DMS114 treated with DMSO at 0.1 percent for 48 hours (cell line): ENCODE results near the gene GCLC.
"Not testable (repeated sequence)": the region's sequence is repeated elsewhere in the genome, so short reads cannot be mapped to it uniquely, and the experiment has no call there.

ENCODE experiments used
- DNase-seq: peaks from one replicate; lab custom pipeline; 2025; ENCODE audit not compliant: unreplicated experiment; lab: John Stamatoyannopoulos, UW

The GCLC gene

DNA sequence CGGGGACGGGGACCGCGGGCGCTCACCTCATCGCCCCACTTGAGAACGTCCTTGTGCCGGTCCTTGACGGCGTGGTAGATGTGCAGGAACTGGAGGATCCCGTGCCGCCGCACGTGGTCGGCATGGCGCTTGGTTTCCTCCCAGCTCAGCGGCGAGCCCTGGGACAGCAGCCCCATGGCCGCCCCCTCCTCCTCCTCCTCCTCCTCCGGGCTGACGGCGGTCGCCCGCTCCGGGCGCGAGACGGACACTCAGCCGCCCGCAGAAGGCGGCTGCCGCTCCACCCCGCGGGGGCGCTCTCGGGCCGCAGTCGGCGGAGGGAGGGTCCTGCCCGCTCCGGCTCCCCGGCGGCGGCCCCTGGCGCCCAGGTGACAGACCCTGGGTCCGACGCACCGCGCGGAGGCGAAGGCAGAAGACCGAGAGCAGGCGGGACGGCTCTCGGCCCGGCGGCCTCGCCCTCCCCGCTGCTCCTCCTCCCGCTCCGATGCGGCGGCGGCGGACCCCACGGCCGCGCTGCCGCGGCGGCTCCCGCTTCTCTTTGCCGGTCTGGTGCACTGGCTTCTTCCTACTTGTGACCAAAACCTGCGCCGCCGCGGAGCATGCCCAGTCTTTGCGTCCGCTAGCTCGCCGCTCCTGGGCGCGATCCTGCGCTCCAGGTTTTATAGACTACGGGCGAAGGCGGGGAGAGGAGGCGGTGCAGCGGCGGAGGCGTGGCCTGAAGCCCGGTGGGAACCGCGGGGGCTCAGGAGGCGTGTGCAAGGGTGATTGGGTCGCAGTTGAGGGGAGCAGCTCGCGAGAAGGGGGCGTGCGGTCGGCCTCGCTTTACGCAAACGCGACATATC lies at the start of gene GCLC:
Gene GCLC, minus strand, starts transcription at position 632 of the 839 bp plus-strand sequence. Its CDS starts 456 bp downstream, at position 176.
- DNase-seq: peak; percentile 95

DNA sequence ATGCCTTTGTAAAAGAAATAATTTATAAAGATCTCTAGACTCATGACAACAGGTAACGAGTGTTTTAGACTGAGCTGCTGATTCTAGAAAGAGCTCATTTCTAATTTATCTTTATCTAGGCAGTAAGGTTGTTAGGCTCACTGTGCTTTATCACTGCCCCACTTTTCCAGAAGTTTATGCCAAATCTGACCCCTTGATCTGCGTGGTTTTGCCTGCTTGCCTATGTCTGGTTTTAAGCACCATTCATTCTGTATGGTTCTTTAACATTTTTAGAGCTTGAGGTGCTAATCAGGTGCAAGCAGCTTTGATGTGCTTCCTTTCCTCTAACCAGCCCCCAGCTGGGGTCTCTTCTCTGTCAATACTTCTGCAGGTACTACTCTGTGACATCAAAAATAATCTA lies 49.7 kb upstream of the GCLC start:
- DNase-seq: no peak

DNA sequence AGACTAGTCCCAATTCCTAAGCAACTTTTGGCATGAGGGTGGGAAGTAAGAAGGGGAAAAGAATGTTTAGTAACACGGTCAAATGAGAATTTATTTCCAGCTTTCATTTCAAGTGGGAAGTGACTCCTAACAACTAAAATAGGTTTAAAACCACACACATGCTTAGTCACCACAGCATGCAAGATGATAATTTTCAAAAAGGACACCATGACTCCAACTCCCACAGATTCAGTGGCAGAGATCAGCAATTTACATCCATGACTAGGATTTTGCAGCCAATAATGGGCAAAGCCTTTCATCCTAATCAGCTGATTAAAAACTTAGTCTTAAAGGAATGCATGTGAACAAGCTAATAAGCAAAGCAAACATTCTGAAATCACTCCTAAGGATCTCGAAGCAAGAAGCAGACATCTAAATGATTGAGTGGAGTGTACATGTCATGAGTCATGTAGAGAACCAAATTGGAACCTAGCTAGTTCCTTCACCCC lies 48.1 kb upstream of the GCLC start:
- DNase-seq: no peak

DNA sequence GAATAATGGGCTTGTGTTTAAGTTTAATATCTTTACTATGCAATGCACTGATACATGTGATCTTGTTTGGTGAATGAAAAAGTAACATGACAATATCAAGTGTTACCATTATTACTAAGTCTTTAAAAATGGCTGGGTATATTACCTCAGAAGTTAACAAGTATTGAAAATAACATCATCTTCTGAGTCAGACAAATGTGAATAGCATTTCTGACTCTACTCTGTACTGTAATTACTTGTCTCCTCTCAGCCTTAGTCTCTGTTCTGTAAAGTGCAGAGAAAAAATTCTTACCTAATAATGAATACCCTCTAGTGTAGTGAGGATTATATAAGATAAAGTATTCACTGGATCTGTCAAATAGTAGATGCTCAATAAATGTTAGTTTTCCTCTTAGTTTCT lies 47.0 kb upstream of the GCLC start:
- DNase-seq: no peak

DNA sequence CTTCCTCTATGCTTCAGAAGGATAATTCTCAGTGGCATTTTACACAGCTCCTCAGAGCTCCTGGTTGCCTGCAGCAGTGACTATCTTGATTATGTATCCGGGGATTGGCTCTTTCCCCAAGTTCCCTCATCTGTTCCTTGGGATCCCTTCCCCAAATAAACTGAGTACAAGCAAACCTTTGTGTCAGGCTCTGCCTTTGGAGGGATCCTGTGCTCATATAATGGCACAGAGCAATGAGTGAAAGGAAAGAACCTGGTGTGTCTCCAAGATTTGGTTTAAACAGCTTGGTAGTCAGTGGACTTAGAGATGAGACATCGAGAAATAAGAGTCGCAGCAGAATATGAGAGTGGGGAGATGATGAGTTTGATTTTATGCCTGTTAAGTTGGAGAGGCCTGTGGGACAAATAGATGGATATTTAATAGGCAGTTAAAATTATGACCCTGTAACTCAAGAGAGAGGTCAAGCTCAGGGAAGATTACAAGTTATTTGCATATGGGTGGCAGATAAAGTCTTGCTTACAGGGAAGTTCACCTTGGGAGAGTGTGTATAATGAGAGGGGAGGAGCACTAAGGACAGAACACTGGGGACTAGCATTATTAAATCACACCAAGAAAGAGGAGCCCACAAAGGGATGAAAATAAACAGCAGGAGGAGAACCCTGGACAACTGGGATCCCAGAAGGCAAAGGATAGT lies 44.1 kb upstream of the GCLC start:
- DNase-seq: no peak

DNA sequence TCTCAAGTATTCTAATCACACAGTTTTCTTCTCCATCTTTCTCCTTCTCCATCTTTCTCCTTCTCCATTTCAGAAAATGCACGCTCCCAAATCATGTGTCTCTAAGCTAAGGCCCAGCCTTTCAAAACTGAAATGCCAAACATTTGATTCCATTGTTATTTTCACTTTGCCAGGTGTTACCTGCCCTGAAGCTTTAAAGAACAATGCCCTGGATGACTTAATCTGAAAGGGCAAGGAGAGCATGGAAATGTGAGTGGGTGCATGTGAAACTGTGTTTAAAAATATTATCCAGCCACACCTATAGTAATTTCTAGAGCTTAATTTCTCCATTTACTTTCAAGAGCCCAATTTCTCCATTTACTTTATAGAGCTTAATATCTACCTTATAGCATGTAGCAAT lies 42.4 kb upstream of the GCLC start:
- DNase-seq: no peak

DNA sequence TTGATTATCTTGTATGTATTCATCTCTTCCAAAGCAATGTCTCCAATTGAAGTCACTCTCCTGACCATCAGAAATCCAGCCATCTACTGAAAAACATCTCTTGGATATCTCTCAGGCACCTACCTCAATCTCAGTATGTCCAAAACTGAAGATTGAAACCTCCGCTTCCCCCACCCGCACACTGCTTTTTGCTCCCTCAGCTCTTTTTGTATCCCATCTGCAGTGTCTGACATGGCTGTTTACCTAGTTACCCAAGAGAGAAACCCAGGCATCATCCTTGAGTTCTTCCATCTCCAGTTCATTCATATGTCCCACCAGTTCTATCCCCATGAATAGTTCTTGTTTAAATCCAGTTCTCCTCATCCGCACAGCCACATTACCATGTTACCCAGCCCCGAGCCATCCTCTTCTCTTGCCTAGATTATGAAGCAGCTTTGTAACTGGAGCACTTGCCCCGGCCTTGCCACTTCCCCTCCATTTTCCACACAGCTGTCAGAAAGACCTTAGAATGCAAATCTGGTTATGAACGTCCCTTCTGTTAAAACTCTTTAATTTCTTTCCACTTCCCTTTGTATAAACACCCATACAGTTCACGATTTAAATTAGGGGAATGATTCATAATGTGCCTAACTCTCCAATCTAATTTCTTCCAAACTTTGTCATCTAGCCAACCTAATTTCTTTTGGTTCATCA lies 40.5 kb upstream of the GCLC start:
- DNase-seq: no peak

DNA sequence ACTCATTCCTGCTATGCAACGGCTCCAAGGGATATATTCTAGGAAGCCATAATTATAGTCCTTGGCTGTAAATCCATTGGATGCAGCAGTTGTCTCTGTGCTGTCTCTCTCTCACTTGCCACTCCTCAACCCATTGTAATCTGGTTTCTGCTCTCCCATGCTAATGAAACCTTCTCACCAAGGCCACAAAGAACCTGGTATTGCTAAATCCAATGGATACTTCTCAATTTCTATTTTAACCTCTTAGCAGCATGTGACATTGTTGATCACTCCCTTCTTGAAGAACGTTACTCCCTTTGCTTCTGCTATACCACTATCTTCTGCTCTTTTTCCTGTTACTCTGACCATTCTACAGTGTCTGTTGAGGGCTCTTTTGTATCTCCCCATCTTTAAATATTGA lies 39.8 kb upstream of the GCLC start:
- no peak for DNase-seq

DNA sequence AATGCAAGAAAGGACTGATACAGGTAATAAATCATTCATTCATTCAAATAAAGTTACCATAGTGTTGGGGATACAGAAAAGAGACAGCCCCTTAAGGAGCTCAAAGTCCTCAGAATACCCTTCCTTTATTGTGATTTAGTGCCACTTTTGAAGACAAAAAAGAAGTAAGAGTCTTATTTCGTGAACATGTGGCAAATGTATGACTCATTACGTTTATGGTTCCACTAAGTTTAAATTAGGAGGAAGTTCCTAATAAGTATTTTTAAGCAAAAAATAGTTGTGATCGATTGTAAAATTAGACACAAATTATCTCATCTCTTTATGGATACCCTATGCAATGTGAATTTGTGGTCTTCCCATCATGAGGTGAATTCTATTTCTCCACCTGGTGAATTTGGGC lies 38.5 kb upstream of the GCLC start:
- no peak for DNase-seq

DNA sequence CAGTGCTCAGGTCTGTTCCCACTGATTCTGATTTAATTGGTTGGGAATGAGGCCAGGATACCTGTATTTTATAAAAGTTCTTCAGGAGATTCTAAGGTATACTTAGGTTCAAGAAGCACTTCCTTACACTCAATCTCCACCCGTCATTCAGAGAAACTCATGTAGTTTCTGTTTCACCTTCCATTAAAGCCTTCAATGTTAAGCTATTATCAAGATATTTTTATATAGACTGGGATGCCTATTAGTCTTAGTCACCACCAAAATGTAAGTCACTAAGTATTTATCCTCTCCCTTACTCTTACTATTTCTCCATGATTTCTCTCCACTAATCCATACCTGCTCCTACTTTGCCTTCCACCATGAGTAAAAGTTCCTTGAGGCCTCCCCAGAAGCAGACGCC lies 38.1 kb upstream of the GCLC start:
- no peak for DNase-seq

DNA sequence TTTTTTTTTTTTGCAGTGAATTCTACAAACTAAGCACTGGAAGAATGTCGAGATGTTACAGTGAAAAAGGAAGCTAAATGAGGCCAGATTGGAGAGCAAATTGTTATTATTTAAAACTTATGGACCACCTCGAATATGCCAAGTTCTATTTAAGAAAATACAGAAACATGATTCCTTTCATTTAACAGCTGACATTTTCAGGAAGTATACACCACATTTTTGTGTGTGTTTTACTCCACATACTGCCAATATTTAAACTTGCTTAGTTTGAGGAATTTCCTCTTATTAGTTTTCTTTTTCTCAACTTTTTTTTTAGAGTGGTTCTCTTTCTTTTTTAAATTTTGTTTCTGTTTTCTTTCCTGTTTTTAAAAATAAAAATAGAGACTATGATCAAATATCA lies 37.0 kb upstream of the GCLC start:
- DNase-seq: no peak

DNA sequence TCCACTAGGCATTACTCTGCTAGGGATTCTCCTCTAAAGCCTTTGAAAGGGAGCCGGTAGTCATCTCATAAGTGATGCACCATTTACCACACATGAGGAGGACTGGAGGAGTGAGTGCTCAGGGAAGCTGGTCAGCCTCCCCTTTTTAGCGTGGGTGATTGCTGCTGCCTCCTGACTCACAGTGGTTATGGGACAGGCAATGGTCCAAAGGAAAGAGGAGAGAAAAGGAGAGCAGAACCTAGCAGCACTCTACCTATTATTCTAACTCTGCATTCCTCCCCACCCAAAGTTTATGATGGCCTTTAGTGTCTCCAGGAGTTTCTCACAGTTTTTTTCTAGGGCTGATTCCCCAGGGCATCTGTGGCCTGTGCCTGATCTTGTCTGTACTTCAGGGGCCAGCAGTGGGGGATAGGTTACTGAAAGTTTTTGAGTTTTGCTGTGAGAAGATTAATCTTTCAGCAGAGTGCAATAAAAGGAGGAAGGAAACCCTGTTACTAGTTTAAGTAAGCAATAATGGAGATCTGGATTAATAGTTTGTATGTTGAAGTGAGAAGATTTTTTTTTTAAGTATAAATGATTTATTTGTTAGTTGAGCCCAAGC lies 36.4 kb upstream of the GCLC start:
- DNase-seq: no peak

DNA sequence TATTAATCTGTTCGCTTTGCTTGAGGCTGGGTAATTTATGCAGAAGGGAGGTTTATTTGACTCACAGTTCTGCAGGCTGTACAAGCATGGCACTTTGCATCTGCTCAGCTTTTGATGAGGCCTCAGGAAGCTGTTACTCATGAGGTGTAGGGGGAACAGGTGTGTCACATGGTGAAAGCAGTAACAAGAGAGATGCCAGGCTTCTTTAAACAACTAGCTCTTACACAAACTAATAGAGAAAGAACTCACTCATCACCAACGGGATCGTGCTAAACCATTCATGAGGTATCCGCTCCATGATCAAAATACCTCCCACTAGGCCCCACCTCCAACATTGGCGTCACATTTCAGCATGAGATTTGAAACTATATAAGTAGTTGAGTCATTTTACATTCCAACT lies 34.4 kb upstream of the GCLC start:
- DNase-seq: no peak

DNA sequence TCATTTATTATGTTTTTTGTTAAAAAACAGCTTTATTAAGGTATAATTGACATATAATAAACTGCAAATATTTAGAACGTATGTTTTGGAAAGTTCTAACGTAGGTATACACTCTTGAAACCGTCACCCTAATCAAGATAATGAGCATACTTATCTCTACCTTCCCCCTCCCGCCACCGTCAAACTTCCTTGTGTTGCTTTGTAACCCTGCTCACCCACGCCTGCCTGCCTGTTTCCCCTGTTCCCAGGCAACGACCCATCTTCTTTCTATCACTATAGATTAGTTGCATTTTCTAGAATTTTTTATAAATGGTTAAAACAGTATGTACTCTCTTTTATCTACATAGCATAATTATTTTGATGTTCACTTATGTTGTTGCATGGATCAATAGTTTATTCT lies 33.5 kb upstream of the GCLC start:
- no peak for DNase-seq

DNA sequence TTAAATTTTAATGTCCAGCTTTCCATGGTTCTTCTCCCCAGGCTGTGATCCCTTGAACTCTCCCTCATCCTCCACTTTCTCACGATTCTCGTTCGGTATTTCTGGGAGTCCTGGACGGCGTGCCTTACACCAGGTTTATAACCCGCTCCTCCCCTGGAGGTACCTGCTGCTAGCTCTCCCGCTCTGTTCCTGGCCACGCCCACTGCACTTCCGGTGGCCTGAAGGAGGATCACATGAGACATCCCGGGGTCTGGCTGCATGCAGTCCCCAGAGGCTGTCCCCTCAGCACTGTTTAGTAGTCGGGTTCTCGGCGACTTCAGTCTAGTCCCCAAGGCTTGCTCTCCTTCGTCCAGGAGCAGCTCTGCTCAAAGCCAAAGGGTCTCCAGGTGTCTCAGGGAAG lies 28.4 kb upstream of the GCLC start:
- DNase-seq: no peak

DNA sequence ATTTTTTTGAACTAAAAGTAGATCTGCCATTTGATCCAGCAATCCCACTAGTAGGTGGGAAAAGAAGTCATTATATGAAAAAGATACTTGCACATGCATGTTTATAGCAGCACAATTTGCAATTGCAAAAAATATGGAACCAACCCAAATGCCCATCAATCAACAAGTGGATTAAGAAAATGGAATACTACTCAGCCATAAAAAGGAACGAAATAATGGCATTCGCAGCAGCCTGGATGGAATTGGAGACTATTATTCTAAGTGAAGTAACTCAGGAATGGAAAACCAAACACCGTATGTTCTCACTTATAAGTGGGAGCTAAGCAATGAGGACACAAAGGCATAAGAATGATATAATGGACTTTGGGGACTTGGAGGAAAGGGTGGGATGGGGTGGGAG lies 27.5 kb upstream of the GCLC start:
- DNase-seq: not testable (repeated sequence)

DNA sequence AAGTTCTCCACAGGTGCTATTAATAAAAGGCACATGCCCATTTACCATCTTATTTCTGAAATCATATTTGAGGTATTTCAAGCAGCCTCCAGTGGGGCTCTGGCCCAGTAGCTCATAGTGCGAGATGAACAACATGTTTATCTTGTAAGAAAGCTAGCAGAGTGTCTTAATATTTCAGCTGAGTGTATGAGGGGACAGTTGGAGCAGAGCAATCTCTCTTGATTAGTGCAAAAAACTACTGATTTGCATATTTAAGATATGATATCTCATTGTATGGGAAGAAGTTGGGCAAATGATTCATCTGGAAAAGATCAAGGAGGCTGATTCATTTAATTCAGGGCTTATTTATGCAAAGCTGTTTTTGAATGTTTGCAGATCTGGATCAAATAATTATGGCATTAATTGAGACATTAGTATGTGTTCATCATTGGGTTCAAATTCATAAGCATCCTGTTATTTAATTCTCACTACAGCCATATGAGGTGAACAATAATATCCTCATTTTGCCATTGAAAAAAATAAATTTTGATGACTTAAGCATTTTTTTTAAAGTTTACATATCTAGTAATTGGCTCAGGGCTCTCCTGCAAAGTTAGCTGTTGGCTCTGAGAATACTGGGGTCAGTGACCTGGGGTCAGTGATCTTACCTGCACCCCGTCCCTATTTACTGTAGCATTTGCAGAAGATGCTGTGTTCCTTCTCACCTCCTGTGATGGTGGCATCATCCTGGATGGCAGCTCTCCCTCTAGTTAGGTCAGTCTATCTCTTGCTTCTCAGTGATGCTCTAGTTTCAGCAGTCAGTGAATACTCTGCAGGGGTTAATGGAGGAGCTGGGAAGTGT lies 24.1 kb upstream of the GCLC start:
- DNase-seq: no peak

DNA sequence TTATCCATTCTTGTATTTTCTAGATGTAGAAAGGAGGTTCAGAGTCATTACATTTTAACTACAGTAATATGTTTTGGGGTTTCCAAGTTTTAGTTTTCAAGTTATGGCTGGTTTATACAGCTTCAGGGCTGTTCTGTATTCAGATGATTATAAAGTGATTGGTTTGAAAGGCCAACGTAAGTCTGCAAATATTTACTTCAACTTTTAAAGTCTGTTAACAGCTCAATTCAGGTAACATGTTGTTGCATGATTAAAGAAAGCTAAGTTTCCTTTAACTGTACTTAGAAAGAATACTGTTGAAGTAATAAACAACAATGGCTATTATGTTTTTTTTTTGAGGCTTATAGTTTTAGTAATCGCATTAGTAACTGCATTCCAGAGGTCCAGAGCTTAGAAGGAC lies 22.8 kb upstream of the GCLC start:
- DNase-seq: no peak

DNA sequence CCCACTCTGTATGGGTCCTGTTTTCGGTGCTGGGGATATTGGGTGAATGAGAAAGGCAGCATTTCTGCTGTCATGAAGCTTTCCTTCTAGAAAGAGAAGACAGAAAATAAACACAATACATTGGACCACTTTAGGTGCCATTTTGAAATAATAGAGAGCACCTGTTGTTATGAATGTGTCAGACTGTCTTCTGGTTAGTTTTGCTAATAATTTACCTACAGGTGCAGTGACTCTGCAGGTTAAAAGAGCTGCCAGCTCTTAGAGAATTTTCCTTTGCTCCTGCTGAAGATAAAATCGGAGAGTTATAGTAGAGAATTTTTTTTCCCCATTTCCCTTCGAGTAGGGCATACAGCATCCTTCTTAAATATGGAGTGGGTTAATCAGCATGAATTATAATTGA lies 21.9 kb upstream of the GCLC start:
- no peak for DNase-seq

DNA sequence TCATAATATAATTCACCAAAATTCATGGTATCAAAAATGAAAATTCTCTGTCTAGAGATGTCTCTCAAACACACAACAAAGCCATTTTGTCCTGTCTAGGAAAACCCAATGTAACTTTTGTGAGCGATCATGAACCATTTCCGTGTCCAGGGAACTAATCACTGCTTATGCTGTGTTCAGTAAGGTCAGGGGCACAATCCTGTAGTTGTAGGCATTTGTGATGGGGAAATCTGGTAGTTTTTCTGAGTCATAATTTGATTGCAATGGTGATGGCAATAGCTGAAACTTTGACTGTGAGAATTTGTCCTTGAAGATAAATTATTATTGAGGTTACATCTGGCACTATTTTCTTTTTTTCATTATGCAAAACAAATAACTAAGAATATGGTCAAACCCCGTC lies 21.0 kb upstream of the GCLC start:
- DNase-seq: no peak
